Central memory CD8-positive, alpha-beta T cell (primary cell): ENCODE results near the gene FUT3.

ENCODE experiments used
- ATAC-seq: fragments of 150-1000 bp; cut with Tn5 transposase; replicated peaks from 2 replicates; pipeline ENCODE4 v1.10.0; 2022; ENCODE audit warnings: mild to moderate bottlenecking, moderate FRiP score, moderate number of reproducible peaks; ENCODE audit not compliant: poor library complexity, severe bottlenecking; ENCODE audit errors: extremely low read depth
- DNase-seq, 2 donors: peaks; one replicate each; pipeline ENCODE4 v3.0.0; 2021; ENCODE audit warnings: low spot score in 2 of 2
- H3K27ac Mint-ChIP-seq: one replicate; pipeline ENCODE4 v1.8.0; 2022; ENCODE audit warnings: low read depth, mild to moderate bottlenecking, moderate library complexity, mixed read lengths
- H3K27me3 Mint-ChIP-seq: one replicate; pipeline ENCODE4 v1.8.0; 2022; ENCODE audit warnings: mixed read lengths
- H3K36me3 Mint-ChIP-seq: one replicate; pipeline ENCODE4 v1.8.0; 2022; ENCODE audit warnings: mild to moderate bottlenecking, moderate library complexity, mixed read lengths; ENCODE audit not compliant: insufficient read depth
- H3K4me1 Mint-ChIP-seq: one replicate; pipeline ENCODE4 v1.8.0; 2022; ENCODE audit warnings: mixed read lengths
- H3K4me3 Mint-ChIP-seq: one replicate; pipeline ENCODE4 v1.8.0; 2022; ENCODE audit warnings: mild to moderate bottlenecking, moderate library complexity, mixed read lengths
- H3K9me3 Mint-ChIP-seq: one replicate; pipeline ENCODE4 v1.8.0; 2022; ENCODE audit warnings: mixed read lengths

FUT3 gene

DNA sequence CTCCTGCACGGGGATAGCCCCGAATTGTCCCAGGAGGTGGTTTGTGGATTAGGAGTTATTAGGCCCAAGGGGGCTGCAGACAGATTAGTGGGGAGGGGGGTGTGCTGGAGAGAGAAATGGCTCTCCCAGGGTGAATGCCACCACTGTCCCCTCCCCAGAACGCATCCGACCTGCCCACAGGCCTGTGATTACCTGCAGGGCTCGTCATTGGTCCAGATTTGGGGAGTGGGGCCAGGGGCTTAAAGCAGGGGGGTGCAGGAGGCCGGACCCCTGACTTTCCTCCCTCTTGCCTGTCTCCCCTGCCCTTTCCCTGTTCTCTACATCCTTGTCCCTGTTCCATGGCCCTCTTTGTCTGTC, 45.1 kb downstream of the FUT3 start:
- Mint-ChIP-seq H3K27me3 (peaks cover 33% of the 10 kb centered on the region), H3K4me1 (peaks cover 26% of the 10 kb centered on the region), H3K4me3 (no peak overlapping the region), H3K27ac (no peak overlapping the region), H3K36me3 (peaks cover 18% of the 10 kb centered on the region), H3K9me3 (no peaks in the 10 kb centered on the region)
- ATAC-seq (no peak), DNase-seq (no peak)

- Mint-ChIP-seq H3K4me3 (no peak overlapping the region), H3K36me3 (peaks cover 18% of the 10 kb centered on the region), H3K27me3 (peaks cover 38% of the 10 kb centered on the region), H3K4me1 (peaks cover 26% of the 10 kb centered on the region), H3K27ac (no peak overlapping the region), H3K9me3 (no peaks in the 10 kb centered on the region)
- ATAC-seq, result no peak
- DNase-seq, result no peak
These were observed 45.7 kb downstream of the FUT3 start for GRCh38 chr19:5805462-5806132.

DNA sequence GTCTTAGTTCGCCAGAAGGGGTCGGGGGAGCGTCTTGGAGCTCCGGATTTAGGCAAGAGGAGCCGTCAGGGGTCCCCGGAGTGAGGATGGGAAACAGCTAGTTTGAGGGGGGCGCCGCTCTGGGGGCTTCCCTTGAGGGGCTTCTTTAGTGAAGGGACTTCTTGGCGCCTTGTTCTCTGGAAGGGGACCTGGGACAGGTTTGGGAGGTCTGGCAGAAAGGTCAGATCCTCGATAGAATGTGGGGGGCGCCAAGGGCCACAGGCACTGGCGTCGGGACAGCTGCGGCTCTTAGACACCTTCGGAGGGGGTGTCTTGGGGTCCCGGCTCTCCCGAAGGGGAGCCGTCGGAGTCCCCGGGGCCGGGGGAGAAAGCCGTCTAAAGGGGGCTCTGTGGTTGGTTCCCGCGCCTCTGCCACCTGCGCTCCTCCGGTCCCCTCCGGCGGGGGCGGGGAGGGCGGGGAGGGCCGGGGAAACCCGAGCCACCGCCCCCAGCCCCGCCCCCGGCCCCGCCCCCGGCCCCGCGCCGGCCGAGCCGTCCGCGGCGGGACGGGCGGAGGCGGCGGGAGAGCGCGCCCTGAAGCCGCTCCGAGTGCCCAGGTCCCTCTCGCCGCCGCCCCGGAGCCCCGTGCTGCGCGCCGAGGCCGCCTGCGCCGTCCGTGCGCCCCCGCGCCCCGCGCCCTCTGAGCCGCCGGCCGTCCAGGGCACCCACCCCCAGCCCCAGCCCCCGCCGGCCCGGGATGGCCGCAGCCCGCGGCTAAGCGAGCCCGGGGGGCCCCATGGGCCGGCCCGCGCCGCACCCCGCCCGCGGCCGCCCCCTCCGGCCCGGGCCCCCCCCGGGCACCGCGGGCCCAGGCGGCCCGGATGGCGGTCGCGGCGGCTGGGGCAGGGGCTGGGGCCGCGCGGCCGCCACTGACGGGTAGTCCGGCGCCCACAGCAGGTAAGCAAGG, 46.5 kb downstream of the FUT3 start, which contains the start of gene NRTN:
Gene NRTN (plus strand): TSS at position 552 of the 946 bp plus-strand sequence. CDS start 19,099 bp downstream, outside the sequence.
- DNase-seq (no peak), ATAC-seq (peak; percentile 34)
- H3K9me3 Mint-ChIP-seq, result no peaks in the 10 kb centered on the region
- H3K4me3 Mint-ChIP-seq, result peak within 1 kb of the TSS; percentile 61
- H3K4me1 Mint-ChIP-seq, result peaks cover 26% of the 10 kb centered on the region
- peaks cover 42% of the 10 kb centered on the region for H3K27me3 Mint-ChIP-seq
- H3K27ac Mint-ChIP-seq, result peak within 1 kb of the TSS; percentile 71
- peaks cover 18% of the 10 kb centered on the region for H3K36me3 Mint-ChIP-seq

GRCh38 chr19:5803752-5804515, 47.3 kb downstream of the FUT3 start:
- H3K36me3 Mint-ChIP-seq, result peaks cover 18% of the 10 kb centered on the region
- DNase-seq (peak; percentile 84 to 90), ATAC-seq (peak; percentile 94)
- peaks cover 26% of the 10 kb centered on the region for H3K4me1 Mint-ChIP-seq
- peak overlapping the region; percentile 71 for H3K27ac Mint-ChIP-seq
- H3K27me3 Mint-ChIP-seq, result peaks cover 50% of the 10 kb centered on the region
- H3K9me3 Mint-ChIP-seq, result no peaks in the 10 kb centered on the region
- H3K4me3 Mint-ChIP-seq, result peak overlapping the region; percentile 61

- Mint-ChIP-seq H3K36me3 (peaks cover 18% of the 10 kb centered on the region), H3K27me3 (peaks cover 55% of the 10 kb centered on the region), H3K4me3 (peak overlapping the region; percentile 61), H3K9me3 (no peaks in the 10 kb centered on the region), H3K27ac (no peak overlapping the region), H3K4me1 (peaks cover 26% of the 10 kb centered on the region)
- ATAC-seq, result no peak
- DNase-seq, result no peak
These were observed 47.9 kb downstream of the FUT3 start for GRCh38 chr19:5803441-5803751.

DNA sequence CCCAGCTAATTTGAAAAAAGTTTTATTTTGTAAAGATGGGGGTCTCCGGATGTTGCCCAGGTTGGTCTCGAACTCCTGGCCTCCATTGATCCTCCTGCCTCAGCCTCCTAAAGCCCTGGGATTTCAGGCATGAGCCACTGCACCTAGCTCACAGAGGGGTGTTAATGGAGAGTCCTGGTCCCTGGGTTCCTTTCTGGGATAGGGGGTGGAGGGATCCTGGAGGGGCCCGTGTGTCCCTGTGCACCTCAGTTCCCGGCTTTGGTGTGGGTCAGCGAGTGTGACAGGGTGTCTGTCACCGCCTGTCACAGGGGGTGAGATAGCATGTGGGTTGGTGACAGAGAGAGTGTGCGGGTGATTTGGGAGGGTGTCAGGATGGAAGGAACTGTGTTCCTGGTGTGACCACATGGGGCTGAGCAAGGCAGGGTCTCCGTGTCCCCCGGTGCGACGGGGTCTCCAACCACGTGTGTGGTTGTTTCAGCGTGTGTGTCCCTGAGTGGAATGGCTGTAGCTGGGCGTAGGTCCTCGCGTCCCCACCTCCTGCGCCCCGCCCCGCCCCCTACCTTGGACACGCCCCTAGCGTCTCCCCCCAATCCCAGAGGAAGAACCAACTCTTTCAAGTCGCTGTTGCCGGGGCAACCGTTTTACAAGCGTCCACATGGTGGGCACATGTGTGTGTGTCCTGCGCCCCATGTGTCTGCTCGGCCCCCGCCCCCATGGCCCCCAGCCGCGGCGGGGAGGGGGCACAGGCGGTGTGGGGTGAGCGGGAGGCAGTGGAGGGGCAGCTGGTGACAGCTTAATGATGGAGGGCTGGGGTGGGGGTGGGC, 49.2 kb downstream of the FUT3 start:
- Mint-ChIP-seq H3K27me3 (peaks cover 64% of the 10 kb centered on the region), H3K4me3 (no peak overlapping the region)

DNA sequence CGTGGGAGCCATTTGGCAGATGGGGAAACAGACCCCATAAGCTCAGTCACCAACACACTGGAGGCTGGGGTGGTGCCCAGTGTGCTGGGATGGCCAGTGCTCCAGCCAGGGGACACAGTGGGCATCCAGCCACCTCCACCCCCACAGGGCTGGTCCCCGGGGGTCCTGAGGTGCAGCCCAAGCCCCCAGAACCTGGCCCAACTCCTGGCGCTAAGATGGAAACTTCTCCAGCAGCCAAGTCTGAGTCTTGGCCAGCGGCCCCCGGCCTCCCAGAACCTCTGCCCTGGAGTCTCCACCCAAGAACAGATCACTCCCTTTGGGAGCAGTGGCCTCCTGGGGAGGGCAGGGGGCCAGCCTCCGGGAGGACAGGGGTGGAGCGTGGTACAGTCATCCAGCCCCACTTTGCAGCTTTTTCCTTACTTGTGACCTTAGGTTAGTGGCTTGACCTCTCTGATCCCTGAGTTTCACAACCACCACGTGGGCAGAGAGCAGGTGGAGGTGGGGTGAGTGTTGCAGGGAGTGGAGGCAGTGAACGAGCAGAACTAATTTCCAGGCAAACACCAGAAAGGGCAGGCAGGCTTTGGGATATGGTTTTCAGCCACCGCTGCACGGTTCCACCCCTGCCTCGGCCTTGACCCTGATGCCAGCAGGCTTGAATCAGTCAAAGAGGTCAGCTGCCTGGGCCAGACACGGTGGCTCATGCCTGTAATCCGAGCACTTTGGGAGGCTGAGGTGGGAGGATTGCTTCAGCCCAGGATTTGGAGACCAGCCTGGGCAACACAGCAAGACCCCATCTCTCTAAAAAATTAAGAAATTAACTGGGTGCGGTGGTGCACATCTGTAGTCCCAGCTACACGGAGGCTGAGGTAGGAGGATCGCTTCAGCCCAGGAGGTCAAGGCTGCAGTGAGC, 50.6 kb downstream of the FUT3 start:
- Mint-ChIP-seq H3K4me3 (no peak overlapping the region), H3K27me3 (peaks cover 64% of the 10 kb centered on the region), H3K9me3 (no peaks in the 10 kb centered on the region), H3K4me1 (peaks cover 26% of the 10 kb centered on the region), H3K36me3 (peaks cover 11% of the 10 kb centered on the region), H3K27ac (no peak overlapping the region)
- DNase-seq (no peak), ATAC-seq (no peak)

More for the DNA sequence above, 49.2 kb downstream of the FUT3 start:
- H3K4me1 Mint-ChIP-seq, result peaks cover 26% of the 10 kb centered on the region
- DNase-seq (no peak), ATAC-seq (no peak)
- no peaks in the 10 kb centered on the region for H3K9me3 Mint-ChIP-seq
- H3K27ac Mint-ChIP-seq, result no peak overlapping the region
- H3K36me3 Mint-ChIP-seq, result peaks cover 15% of the 10 kb centered on the region

DNA sequence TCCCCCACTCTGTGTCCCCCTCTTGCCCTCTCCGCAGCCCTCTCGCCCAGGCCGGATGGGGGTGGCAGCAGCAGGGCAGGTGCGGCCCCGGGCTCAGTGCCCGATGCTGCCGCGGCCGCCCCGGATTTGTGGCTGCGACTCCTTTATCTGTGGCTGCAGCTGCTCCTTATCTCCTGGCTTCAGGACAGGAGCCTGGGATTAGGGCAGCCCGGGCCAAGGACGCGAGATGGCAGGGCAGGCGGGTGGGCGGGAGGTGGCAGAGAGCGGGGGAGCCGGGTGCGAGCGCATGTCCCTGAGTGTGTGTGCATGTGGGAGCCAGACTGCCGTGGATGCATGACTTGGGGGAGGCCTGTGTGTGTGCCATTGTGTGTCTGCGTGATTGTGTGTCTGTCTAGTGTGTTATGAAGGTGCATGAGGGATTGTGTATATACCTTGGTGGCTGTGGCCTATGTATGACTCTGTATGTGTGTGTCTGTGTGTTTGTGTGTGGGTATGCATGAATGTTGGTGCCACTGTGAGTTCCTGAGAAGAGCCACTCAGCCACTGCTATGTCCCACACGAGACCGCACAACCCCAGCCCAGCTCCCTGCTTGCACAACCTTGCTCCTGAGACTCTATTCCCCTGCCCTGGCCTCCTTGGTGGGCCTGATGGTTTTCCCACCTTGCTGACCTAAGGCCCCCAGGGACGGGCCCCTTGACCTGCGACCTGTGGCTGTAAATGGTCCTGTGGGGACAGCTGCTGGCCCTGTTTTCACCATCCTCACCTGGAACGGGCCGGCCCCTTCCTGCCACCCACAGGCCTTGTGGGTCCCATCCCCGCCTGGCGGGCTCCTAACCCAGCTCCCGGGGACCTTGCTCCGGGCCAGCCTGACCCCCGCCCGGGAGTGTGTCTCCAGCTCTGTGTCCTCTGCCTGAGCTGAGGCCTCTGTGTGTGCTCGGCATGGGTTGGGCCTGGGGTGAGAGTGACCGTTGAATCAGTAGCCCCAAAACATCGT, 51.7 kb downstream of the FUT3 start:
- Mint-ChIP-seq H3K9me3 (no peaks in the 10 kb centered on the region), H3K4me1 (peaks cover 25% of the 10 kb centered on the region), H3K27me3 (peaks cover 63% of the 10 kb centered on the region), H3K4me3 (no peak overlapping the region), H3K36me3 (peaks cover 8% of the 10 kb centered on the region), H3K27ac (no peak overlapping the region)
- no peak for ATAC-seq
- no peak for DNase-seq

GRCh38 chr19:5798244-5798643, 53.0 kb downstream of the FUT3 start:
- H3K27me3 Mint-ChIP-seq, result peaks cover 50% of the 10 kb centered on the region
- no peak overlapping the region for H3K27ac Mint-ChIP-seq

GRCh38 chr19:5795382-5795919, 55.8 kb downstream of the FUT3 start:
- H3K4me1 Mint-ChIP-seq, result peaks cover 8% of the 10 kb centered on the region
- DNase-seq (no peak), ATAC-seq (no peak)
- peaks cover 8% of the 10 kb centered on the region for H3K36me3 Mint-ChIP-seq
- H3K27ac Mint-ChIP-seq, result no peak overlapping the region
- H3K9me3 Mint-ChIP-seq, result no peaks in the 10 kb centered on the region
- H3K4me3 Mint-ChIP-seq, result no peak overlapping the region
- H3K27me3 Mint-ChIP-seq, result peaks cover 25% of the 10 kb centered on the region

More at GRCh38 chr19:5798244-5798643, 53.0 kb downstream of the FUT3 start:
- Mint-ChIP-seq H3K36me3 (peaks cover 4% of the 10 kb centered on the region), H3K9me3 (no peaks in the 10 kb centered on the region), H3K4me3 (no peak overlapping the region), H3K4me1 (peaks cover 12% of the 10 kb centered on the region)
- no peak for DNase-seq
- no peak for ATAC-seq
